A673 (cell line): ENCODE data around the gene HSPA1A. TPM values are rescaled to one million over a fixed set of nuclear protein-coding genes. Genes with fewer than 3 reads are reported as not detected.

Experiments
- BruUV-seq: library from RNA; stranded (reverse); fragments of 400-500 nt; replicated peaks from 2 replicates; lab custom pipeline; 2021; lab: Mats Ljungman, UMichigan
- CTCF ChIA-PET: fragments of 300-600 bp; sonication (Branson Sonifier 250); formaldehyde crosslinking; loops from one replicate; lab custom pipeline; 2022; ENCODE audit warnings: antibody characterized with exemption; lab: Charles Lee
- POLR2A ChIA-PET: fragments of 300-600 bp; sonication (Branson Sonifier 250); formaldehyde crosslinking; loops from one replicate; lab custom pipeline; 2022; ENCODE audit warnings: antibody characterized with exemption; ENCODE audit not compliant: low non-redundant PET; lab: Charles Lee
- DNase-seq: peaks from one replicate; pipeline ENCODE4 v3.0.0-alpha.2; 2015; ENCODE audit warnings: low spot score
- H3K27ac ChIP-seq: fragments of 200-600 bp; sonication (generic); 2 replicates; pipeline ENCODE4 v1.5.1; 2016; ENCODE audit warnings: mixed run types, low read depth, mild to moderate bottlenecking, mixed read lengths, antibody characterized with exemption, low read length; ENCODE audit not compliant: poor library complexity, severe bottlenecking
- H3K27me3 ChIP-seq: fragments of 200-600 bp; sonication (generic); replicated peaks from 2 replicates; pipeline ENCODE4 v1.6.1; 2017; ENCODE audit warnings: mixed run types, low read depth, mild to moderate bottlenecking, mixed read lengths, antibody characterized with exemption, low read length; ENCODE audit not compliant: insufficient read depth, poor library complexity
- H3K36me3 ChIP-seq: fragments of 200-600 bp; sonication (generic); 2 replicates; pipeline ENCODE4 v1.6.1; 2016; ENCODE audit warnings: mixed run types, mild to moderate bottlenecking, mixed read lengths, antibody characterized with exemption, low read length; ENCODE audit not compliant: insufficient read depth, poor library complexity, severe bottlenecking
- H3K4me1 ChIP-seq: fragments of 200-600 bp; sonication (generic); 2 replicates; pipeline ENCODE4 v1.6.1; 2017; ENCODE audit warnings: mixed run types, mild to moderate bottlenecking, mixed read lengths, antibody characterized with exemption, low read length; ENCODE audit not compliant: insufficient read depth, poor library complexity, severe bottlenecking
- H3K4me3 ChIP-seq: fragments of 200-600 bp; sonication (generic); 2 replicates; pipeline ENCODE4 v1.5.1; 2016; ENCODE audit warnings: low read depth, mixed run types, mild to moderate bottlenecking, mixed read lengths, low read length; ENCODE audit not compliant: poor library complexity, severe bottlenecking
- H3K9me3 ChIP-seq: fragments of 200-600 bp; sonication (generic); 2 replicates; pipeline ENCODE4 v1.6.1; 2016; ENCODE audit warnings: mixed run types, low read depth, mild to moderate bottlenecking, mixed read lengths, antibody characterized with exemption, low read length; ENCODE audit not compliant: poor library complexity, severe bottlenecking
- CTCF ChIP-seq: fragments of 300-800, 200-600 bp; sonication (generic); conservative IDR thresholded peaks from 2 replicates; pipeline ENCODE4 v1.5.1; 2017; ENCODE audit warnings: low read depth, mild to moderate bottlenecking, antibody characterized with exemption, low read length, moderate library complexity, mixed read lengths
- EZH2 ChIP-seq: fragments of 200-600 bp; sonication (generic); IDR thresholded peaks from 2 replicates; pipeline ENCODE4 v1.6.1; 2017; ENCODE audit warnings: borderline replicate concordance, low read depth, mild to moderate bottlenecking, mixed read lengths, antibody characterized with exemption, low read length; ENCODE audit not compliant: poor library complexity, severe bottlenecking
- intact Hi-C: fragments of 100-400 bp; cut with micrococcal nuclease; formaldehyde crosslinking; loops from one replicate; pipeline ENCODE4 v1.10.0; 2022; ENCODE audit not compliant: unreplicated experiment
- total RNA-seq: library from RNA; stranded (reverse); gene quantifications from 2 replicates; pipeline ENCODE4 v1.2.3, GENCODE V29; 2021

HSPA1A gene
- total RNA-seq, 1 experiment from 2014 or later, result 129 TPM

DNA sequence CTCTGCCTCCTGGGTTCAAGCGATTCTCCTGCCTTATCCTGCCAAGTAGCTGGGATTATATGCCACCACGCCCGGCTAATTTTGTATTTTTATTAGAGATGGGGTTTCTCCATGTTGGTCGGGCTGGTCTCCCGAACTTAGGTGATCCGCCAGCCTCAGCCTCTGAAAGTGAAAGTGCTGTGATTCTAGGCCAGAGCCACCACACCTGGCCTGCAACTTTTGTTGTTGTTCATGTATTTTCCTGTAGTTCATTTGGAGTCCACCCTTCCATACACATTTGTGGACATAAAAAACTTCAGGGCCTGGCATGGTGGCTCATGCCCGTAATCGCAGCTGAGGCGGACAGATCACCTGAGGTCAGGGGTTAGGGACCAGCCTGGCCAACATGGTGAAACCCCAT is 26.7 kb downstream of the HSPA1A start:
- CTCF ChIA-PET, result interaction anchor here (0.7 kb wide), 1 partner anchor 64 kb away, joined by 3 read pairs; no protein-coding TSS in a partner anchor

DNA sequence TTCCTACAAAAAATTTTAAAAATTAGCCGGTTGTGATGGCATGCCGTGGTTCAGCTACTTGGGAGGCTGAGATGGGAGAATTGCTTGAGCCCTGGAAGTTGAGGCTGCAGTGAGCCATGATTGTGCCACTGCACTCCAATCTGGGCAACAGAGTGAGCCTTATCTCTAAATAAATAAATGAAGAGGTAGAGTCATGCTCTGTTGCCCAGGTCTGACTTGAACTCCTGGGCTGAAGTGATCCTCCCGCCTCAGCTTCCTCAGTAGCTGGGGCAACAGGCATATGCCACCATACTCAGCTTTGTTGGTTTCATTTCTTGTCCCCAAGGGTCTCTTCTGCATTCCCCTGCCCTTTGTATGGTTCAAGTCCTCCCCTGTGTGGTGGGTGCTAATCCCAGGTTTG is 29.2 kb downstream of the HSPA1A start:
- Histone ChIP-seq H3K27me3 (no peaks in the 10 kb centered on the region), H3K4me3 (no peak overlapping the region), H3K27ac (no peak overlapping the region), H3K36me3 (peaks cover 17% of the 10 kb centered on the region), H3K9me3 (no peaks in the 10 kb centered on the region), H3K4me1 (no peaks in the 10 kb centered on the region)
- ChIA-PET CTCF (no interaction called here), POLR2A (no interaction called here)
- no peak for DNase-seq
- BruUV-seq, result no TSS peak
- intact Hi-C loops, result no loop called here
- TF ChIP-seq CTCF (no peak), EZH2 (no peak)

More for the DNA sequence above, 26.7 kb downstream of the HSPA1A start:
- no peaks in the 10 kb centered on the region for H3K9me3 ChIP-seq
- no peak overlapping the region for H3K27ac ChIP-seq
- intact Hi-C loops, result no loop called here
- H3K4me1 ChIP-seq, result peaks cover 12% of the 10 kb centered on the region
- no TSS peak for BruUV-seq
- DNase-seq, result no peak
- H3K4me3 ChIP-seq, result no peak overlapping the region
- no peak for TF ChIP-seq CTCF
- no peak for TF ChIP-seq EZH2
- H3K27me3 ChIP-seq, result no peaks in the 10 kb centered on the region
- POLR2A ChIA-PET, result no interaction called here
- H3K36me3 ChIP-seq, result peaks cover 41% of the 10 kb centered on the region

DNA sequence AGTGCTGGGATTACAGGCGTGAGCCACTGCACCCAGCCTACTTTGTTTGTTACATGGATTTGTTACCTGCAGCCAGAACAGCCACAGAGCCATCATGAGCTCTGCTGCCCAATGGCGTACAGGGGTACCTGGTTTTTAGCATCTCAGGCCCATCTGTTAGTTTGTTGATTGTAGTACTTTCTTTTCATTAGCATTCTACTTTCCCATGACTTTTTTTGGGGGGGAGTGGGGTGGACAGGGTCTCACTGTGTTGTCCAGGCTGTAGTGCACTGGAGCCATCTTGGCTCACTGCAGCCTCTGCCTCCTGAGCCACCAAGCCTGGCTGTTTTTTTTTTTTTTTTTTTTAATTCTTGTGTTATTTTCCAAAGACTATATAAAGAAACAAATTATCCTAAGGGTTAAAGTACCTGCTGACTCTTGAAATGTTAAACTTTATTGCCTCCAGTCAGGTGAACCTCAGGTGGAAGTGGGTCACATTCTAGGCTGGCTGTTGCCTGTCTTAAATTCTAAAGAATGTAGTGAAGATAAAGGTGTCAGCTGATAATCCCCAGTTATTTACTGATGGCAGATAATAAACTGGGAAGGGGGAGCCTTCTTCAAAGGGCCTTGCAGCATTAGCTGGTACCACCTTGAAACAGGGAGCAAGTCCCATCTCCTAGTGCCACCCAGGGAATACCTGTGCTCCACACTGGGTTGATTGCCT is 32.1 kb downstream of the HSPA1A start:
- Histone ChIP-seq H3K27me3 (no peaks in the 10 kb centered on the region), H3K27ac (no peak overlapping the region), H3K36me3 (no peaks in the 10 kb centered on the region), H3K4me3 (no peak overlapping the region), H3K9me3 (no peaks in the 10 kb centered on the region), H3K4me1 (no peaks in the 10 kb centered on the region)
- BruUV-seq, result no TSS peak
- no peak for DNase-seq
- TF ChIP-seq EZH2 (no peak), CTCF (no peak)
- ChIA-PET POLR2A (interaction anchor here (0.5 kb wide), 1 partner anchor 195 kb away, joined by 5 read pairs; no protein-coding TSS in a partner anchor), CTCF (no interaction called here)
- intact Hi-C loops, result no loop called here
